Right hindlimb (tissue), 1 donor: Measurements from ENCODE around the gene ZNF441.
A peak's percentile ranks its signal among the peaks of the same experiment; 100 is the strongest.
"Not testable (repeated sequence)": the region's sequence is repeated elsewhere in the genome, so short reads cannot be mapped to it uniquely, and the experiment has no call there.

ENCODE experiments used
- DNase-seq: peaks from one replicate; pipeline ENCODE4 v3.0.0-alpha.2; 2018

Gene ZNF441

DNA sequence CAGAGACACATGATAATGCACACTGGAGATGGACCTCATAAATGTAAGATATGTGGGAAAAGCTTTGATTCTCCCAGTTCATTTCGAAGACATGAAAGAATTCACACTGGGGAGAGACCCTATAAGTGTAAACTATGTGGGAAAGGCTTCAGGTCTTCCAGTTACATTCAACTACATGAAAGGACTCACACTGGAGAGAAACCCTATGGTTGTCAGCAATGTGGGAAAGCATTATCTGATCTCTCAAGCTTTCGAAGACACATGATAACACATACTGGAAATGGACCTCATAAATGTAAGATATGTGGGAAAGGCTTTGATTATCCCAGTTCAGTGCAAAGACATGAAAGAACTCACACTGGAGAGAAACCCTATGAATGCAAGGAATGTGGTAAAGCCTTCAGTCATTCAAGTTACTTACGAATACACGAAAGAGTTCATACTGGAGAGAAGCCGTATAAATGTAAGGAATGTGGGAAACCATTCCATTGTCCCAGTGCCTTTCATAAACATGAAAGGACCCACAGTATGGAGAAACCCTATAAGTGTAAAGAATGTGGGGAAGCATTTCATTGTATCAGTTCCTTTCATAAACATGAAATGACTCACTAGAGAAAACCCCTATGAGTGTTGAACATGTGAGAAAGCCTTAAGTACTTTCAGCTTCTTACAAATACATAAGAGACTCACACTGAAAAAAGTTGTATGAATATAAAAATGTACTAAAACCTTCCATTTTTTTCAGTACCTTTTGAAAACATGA is 14.7 kb downstream of the ZNF441 start:
- no peak for DNase-seq

DNA sequence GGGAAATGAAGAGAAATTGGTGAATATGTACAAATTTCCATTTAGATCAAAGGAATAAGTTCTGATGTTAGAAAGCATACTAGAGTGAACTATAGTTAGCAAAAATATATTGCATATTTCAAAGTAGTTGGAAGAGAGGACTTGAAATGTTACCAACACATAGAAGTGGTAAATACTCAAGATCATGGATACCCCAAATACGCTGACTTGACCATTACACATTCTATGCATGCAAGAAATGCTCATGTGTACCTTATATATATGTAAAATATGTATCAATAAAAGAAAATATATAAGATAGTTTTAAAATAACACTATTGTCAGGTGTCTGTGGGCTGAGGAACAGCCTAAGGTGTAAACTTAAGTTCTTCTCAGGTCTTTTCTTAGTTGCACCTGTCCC is 17.0 kb downstream of the ZNF441 start:
- no peak for DNase-seq

DNA sequence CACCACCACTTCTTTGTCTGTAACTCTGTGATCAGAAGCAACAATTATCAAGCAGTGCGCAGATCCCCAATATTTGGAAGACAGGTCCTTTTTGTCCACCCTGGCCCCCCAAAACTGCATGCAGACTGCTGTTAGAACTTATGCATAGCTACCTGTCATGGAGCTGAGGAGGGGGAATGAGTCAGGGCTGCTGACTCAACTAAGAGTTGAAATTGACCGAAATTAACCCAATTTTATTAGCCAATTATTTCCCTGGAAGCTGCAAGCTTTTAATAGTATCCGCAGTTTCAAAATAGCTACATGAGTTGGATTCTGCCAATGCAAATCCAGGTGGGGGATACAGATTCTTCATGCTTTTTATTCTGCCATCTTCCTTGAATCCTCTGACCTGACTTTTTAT is 17.6 kb downstream of the ZNF441 start:
- DNase-seq: no peak

DNA sequence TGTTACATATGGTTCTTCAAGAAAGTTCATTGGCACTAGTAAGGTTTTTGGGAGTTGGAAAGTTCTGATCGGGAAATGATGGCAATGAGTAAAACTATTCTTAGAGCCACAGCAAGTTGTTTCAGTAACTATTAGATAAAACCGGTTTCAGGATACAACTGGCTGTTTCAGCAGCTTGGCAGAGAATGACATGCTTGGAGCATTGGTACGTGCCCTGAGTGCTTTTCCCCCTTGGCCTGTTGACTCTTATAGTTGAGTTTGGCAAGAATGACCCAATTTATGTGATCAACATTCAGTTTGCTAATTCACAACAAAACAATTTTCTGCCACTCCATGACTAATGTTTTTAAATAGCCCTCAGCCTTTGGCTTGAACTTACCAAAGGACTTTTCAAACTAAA is 20.7 kb downstream of the ZNF441 start:
- DNase-seq: no peak

DNA sequence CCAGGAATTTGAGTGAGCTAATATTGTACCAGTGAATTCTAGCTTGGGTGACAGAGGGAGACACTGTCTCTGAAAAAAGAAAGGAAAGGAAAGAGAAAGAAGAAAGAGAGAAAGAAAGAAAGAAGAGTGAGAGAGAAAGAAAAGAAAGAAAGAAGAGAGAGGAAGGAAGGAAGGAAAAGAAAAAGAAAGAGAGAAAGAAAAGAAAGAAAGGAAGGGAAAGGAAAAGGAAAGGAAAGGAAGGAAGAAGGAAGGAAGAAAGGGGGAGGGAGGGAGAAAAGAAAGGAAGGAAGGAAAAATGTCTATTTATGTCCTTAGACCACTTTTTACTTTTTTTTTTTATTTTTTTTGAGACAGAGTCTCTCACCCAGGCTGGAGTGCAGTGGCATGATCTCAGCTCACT is 26.1 kb downstream of the ZNF441 start:
- DNase-seq: no peak

DNA sequence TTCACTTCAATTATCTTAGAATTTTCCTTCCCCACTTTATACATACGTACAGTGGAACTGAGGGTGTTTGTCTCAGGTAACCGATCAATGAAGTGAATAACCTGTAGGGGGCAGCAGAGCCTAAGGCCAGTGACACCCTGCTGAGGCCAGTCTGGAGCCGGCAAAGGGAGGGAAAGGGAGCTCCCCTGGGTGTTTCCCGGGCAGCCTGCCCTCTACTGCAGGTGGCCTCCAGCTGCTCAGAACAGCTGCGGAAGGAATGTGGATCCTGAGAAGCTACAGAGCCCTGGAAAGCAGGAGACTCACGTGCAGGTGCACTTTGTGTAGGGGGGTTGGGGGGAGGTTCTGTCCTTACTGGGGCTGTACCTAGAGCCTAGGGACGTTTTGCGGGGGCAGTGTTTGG is 30.7 kb downstream of the ZNF441 start:
- DNase-seq: peak; percentile 91

DNA sequence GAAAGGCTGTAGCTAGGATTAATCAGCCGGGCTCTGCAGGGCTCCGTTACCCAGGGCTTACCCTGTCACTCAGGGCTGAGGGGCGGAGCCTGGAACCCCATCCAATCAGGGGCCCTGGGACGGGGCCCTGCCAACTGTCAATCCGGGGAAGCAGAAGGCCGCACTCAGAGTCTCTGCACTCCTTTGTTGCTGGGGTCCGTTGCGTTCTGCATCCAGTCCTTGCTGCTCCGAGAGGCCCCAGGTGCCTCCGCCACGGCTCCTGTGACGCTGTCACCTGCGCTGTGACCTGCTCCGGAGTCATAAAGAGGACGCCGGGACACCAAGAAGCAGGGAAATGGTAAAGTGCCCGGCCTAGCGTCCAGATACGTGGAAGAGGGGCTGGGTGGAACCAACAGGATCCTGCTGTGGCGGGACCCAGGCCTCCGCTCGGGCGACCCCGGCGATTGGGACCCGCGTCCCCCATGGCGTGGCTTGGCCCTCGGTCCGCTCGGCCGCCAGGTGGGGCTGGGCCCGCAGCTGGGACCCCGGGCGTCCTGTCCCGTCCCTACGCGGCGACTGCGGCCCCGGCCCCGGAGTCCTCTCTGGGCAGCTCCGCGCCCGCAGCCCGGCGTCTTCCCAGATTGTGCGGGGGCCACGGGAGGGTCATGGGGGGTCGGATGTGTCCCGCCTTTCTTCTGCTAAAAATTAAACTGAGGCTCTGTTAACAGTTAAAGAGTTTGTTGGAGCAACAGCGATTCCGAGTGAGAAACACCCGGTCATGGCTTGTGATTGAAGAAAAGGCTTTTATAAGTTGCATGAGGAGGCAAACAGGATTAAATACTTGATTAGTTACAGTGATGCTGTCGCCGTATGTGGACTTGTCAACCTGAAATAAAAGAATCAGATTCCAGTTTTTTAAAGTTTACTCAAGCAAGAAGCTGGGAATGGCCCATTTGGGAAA is 31.9 kb downstream of the ZNF441 start, which contains the start of gene ZNF491:
TSS of gene ZNF491 (plus strand) at position 133 of the 940 bp plus-strand sequence. CDS start 7,431 bp downstream, outside the sequence.
- DNase-seq: peak; percentile 94

DNA sequence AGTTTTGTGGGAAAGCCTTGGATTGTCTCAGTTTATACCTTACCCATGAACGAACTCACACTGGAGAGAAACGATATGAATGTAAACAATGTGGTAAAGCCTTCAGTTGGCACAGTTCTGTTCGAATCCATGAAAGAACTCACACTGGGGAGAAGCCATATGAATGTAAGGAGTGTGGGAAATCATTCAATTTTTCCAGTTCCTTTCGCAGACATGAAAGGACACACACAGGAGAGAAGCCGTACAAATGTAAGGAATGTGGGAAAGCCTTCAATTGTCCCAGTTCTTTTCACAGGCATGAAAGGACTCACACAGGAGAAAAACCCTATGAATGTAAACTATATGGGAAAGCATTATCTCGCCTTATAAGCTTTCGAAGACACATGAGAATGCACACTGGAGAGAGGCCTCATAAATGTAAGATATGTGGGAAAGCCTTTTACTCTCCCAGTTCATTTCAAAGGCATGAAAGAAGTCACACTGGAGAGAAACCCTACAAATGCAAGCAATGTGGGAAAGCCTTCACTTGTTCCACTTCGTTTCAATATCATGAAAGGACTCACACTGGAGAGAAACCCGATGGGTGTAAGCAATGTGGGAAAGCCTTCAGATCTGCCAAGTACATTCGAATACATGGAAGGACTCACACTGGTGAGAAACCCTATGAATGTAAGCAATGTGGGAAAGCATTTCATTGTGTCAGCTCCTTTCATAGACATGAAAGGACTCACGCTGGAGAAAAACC is 39.7 kb downstream of the ZNF441 start:
- no peak for DNase-seq

DNA sequence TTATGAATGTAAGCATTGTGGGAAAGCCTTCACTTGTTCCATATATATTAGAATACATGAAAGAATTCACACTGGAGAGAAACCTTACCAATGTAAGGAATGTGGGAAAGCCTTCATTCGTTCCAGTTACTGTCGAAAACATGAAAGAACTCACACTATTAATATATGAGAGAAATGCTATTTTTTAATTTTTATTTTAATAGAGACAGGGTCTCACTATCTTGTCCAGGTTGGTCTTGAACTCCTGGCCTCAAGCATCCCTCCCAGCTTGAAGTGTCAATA is 40.2 kb downstream of the ZNF441 start:
- DNase-seq: no peak

DNA sequence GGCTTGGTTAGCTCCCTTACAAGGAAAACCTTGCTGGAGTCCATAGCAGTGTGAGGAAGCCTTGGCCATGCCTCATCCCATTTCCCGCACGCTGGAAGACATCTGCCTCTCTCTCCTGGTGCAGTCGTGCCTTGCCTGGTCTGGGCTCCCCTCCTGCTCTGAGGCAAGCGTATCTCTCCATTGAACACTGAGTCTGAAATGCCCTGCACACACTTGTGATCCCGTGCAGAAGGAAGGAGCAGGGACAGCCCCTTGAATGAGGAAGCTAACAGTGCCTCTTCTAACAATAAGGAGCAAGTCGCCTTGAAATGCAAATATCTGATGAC is 46.9 kb downstream of the ZNF441 start:
- DNase-seq: no peak

DNA sequence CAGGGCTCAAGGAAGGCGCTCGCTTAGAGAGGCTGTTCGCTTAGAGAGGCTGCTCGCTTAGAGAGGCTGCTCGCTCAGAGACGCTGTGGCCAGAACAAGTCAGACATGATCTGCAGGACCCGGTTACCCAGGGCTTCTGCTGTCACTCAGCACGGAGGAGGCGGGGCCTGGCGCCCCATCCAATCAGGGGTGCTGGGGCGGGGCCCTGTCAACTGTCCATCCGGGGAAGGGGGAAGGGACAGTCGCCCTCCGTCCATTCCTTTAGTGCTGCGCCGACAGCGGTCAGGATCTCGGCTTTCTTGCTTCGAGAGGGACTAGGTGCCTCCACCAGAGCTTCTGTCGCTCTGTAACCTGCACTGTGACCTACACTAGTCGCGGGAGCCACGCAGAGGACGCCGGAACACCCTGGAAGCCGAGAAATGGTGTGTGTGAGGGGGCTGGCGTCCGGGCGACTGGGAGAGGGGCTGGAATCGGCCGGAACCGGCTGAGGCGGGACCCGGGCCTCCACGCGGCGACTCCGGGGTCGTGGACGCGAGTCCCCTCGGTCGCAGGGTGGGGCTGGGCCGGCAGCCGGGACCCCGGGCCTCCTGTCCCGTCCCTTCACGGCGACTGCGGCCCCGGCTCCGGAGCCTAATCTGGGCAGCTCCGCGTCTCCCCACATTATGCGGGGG is 47.4 kb downstream of the ZNF441 start, which contains the start of gene ZNF440:
TSS of gene ZNF440 (plus strand) at position 245 of the 671 bp plus-strand sequence. CDS start at position 420, 175 bp downstream.
- peak; percentile 97 for DNase-seq

DNA sequence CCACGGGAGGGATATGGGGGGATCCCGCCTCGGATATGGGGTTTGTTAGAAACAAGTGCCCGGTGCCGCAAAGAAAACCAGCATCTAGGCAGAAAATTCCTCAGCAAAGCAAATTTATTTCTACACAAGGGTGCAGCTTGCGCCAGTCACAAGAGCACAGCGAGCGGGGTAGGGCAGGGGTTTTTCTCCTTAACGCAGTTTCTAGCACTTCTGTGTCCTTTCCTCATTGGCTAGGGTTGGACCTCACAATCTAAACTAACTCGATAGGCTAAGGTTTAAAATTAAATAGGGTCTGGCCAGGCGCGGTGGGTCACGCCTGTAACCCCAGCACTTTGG is 47.9 kb downstream of the ZNF441 start:
- no peak for DNase-seq

DNA sequence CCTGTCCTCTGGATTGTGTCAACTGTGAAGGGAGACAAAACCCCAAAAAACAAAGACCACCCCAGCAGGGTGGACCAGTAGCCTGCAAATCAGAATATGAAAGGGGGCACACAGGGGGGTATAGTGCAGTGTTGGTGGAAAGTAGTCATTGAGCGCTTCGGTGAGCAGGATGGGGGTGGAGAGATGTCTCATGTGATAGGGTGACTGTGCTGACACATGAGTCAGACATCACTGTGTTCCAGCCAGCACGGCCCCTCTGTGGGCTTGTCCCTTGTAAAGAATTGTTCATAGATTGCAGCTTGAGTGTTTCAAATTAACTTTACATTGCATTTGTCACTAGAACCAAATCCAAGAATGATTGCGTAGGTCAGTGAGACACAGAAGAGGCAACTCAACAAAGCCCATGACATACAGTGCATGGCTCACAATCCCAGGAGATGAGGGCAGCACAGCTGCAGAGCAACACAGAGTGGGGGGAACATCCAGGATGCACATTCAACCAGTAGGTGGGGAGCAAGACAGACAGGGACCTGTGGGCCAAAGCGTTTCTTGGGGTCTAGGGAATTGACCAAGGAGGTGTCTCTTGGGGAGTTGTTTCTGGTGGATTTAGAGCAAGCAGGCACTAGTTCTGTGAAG is 54.8 kb downstream of the ZNF441 start:
- no peak for DNase-seq

DNA sequence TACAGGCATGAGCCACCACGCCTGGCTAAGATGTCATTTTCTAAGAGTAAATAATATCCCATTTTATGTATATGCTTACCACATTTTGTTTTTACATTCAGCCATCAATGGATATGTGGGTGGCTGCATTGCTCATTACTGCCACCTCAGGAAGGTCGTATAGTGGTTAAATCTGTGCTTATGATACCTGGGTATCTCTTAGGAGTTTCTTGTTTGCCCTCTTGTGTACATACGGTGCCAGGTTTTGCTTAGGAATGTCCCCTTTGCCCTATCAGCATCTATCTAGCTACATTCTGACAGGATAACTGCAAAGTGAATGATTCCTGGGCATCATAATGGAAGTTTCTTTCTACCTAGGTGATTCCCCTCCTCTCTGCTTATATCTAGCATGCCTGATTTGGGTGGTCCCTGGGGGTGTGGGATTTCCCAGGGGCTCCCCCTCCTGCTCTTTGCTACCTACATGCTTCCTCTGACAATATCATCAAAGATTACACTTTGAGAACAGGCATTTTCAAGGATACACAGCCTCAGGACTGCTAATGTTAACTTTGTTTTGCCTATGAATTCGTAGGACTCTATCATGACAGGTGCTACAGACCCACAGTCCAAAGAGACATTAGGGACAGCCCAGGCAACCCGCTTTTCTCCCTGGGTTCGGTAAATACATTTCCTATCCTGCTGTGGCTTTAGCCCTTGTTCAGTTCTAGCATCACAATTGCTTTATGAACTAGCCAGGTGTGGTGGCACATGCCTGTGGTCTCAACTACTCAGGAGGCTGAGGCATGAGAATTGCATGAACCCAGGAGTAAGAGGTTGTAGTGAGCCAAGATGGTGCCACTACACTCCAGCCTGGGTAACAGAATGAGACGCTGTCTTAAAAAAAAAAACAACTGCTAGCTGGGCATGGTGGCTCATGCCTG is 62.4 kb downstream of the ZNF441 start:
- not testable (repeated sequence) for DNase-seq

DNA sequence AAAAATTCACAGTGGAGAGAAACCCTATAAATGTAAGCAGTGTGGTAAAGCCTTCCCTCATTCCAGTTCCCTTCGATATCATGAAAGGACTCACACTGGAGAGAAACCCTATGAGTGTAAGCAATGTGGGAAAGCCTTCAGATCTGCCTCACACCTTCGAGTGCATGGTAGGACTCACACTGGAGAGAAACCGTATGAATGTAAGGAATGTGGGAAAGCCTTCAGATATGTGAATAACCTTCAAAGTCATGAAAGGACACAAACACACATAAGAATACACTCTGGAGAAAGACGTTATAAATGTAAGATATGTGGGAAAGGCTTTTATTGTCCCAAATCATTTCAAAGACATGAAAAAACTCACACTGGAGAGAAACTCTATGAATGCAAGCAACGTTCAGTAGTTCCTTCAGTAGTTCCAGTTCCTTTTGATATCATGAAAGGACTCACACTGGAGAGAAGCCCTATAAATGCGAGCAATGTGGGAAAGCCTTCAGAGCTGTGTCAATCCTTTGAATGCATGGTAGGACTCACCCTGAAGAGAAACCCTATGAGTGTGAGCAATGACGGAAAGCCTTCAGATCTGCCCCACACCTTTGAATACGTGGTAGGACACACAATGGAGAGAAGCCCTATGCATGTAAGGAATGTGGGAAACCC is 65.6 kb downstream of the ZNF441 start:
- DNase-seq: no peak

DNA sequence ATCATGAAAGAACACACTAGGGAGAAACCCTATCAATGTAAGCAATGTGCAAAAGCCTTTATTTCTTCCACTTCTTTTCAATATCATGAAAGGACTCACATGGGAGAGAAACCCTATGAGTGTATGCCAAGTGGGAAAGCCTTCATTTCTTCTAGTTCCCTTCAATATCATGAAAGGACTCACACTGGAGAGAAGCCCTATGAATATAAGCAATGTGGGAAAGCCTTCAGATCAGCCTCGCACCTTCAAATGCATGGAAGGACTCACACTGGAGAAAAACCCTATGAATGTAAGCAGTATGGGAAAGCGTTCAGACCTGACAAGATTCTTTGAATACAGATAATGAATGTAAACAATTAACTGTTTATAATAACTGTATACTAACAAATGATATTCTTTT is 66.7 kb downstream of the ZNF441 start:
- no peak for DNase-seq
